ENCODE results near the gene ANTKMT. TPM values are rescaled to one million over a fixed set of nuclear protein-coding genes. Genes with fewer than 3 reads are reported as not detected.

ANTKMT gene
- total RNA-seq, 3 donors from 2014 or later: 29.9 to 35.7 (median 30.4) TPM

GRCh38 chr16:673399-673991, 47.5 kb upstream of the ANTKMT start:
- no peak for DNase-seq (ENCODE audit: low spot score in 2 of 2)
- peaks cover 10% of the 10 kb centered on the region for H3K36me3 ChIP-seq
- intact Hi-C loops (cut with DNase I; ENCODE audit: low total_unique reads): no loop called here
- H3K4me3 ChIP-seq: no peak overlapping the region
- H3K27ac ChIP-seq: no peak overlapping the region
- TF ChIP-seq POLR2A (IDR thresholded peaks at IDR 0.05): no peak
- TF ChIP-seq POLR2AphosphoS5 (IDR thresholded peaks at IDR 0.05): no peak
- TF ChIP-seq, protein P1, sequence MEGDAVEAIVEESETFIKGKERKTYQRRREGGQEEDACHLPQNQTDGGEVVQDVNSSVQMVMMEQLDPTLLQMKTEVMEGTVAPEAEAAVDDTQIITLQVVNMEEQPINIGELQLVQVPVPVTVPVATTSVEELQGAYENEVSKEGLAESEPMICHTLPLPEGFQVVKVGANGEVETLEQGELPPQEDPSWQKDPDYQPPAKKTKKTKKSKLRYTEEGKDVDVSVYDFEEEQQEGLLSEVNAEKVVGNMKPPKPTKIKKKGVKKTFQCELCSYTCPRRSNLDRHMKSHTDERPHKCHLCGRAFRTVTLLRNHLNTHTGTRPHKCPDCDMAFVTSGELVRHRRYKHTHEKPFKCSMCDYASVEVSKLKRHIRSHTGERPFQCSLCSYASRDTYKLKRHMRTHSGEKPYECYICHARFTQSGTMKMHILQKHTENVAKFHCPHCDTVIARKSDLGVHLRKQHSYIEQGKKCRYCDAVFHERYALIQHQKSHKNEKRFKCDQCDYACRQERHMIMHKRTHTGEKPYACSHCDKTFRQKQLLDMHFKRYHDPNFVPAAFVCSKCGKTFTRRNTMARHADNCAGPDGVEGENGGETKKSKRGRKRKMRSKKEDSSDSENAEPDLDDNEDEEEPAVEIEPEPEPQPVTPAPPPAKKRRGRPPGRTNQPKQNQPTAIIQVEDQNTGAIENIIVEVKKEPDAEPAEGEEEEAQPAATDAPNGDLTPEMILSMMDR (IDR thresholded peaks at IDR 0.05): no peak
- H3K9me3 ChIP-seq: no peaks in the 10 kb centered on the region
- H3K4me1 ChIP-seq: peaks cover 0 to 5% of the 10 kb centered on the region in 2 donors
- no peaks in the 10 kb centered on the region for H3K27me3 ChIP-seq

GRCh38 chr16:674214-674881, 46.6 kb upstream of the ANTKMT start:
- Histone ChIP-seq H3K27me3 (no peaks in the 10 kb centered on the region), H3K27ac (no peak overlapping the region), H3K4me3 (no peak overlapping the region), H3K4me1 (peaks cover 0 to 9% of the 10 kb centered on the region in 2 donors), H3K9me3 (no peaks in the 10 kb centered on the region), H3K36me3 (peaks cover 10% of the 10 kb centered on the region)
- intact Hi-C loops (cut with DNase I; ENCODE audit: low total_unique reads): no loop called here
- DNase-seq (ENCODE audit: low spot score in 2 of 2): no peak
- no peak for TF ChIP-seq POLR2A (IDR thresholded peaks at IDR 0.05)
- TF ChIP-seq, protein P1 (IDR thresholded peaks at IDR 0.05): no peak
- no peak for TF ChIP-seq POLR2AphosphoS5 (IDR thresholded peaks at IDR 0.05)

GRCh38 chr16:674968-675883, 45.7 kb upstream of the ANTKMT start, which contains the start of gene RHBDL1:
RHBDL1 (plus strand) TSS chr16:675671; CDS start chr16:675791, 120 bp downstream.
- Histone ChIP-seq H3K27me3 (no peaks in the 10 kb centered on the region), H3K9me3 (no peaks in the 10 kb centered on the region), H3K4me1 (peaks cover 0 to 9% of the 10 kb centered on the region in 2 donors), H3K4me3 (peak within 1 kb of the TSS; percentile 25 to 67 (median 33)), H3K27ac (peak within 1 kb of the TSS in 1 of 2 donors; percentile 7), H3K36me3 (peaks cover 7% of the 10 kb centered on the region)
- DNase-seq (ENCODE audit: low spot score in 2 of 2): no peak
- TF ChIP-seq, protein P1 (IDR thresholded peaks at IDR 0.05): no peak
- TF ChIP-seq POLR2A (IDR thresholded peaks at IDR 0.05) (no peak), POLR2AphosphoS5 (IDR thresholded peaks at IDR 0.05) (no peak)
- intact Hi-C loops (cut with DNase I; ENCODE audit: low total_unique reads): no loop called here

- Histone ChIP-seq H3K4me1 (peaks cover 2 to 11% of the 10 kb centered on the region in 2 donors), H3K9me3 (no peaks in the 10 kb centered on the region), H3K36me3 (peaks cover 6% of the 10 kb centered on the region), H3K27ac (peak overlapping the region in 1 of 2 donors; percentile 7), H3K4me3 (peak overlapping the region; percentile 25 to 67 (median 33)), H3K27me3 (no peaks in the 10 kb centered on the region)
- DNase-seq (ENCODE audit: low spot score in 2 of 2): no peak
- no peak for TF ChIP-seq POLR2AphosphoS5 (IDR thresholded peaks at IDR 0.05)
- no peak for TF ChIP-seq POLR2A (IDR thresholded peaks at IDR 0.05)
- TF ChIP-seq, protein P1 (IDR thresholded peaks at IDR 0.05): no peak
- intact Hi-C loops (cut with DNase I; ENCODE audit: low total_unique reads): no loop called here
Measured at GRCh38 chr16:675884-676564, 44.9 kb upstream of the ANTKMT start.

Measured in breast epithelium (tissue), 4 donors.